ENCODE data around the gene CLK2. TPM values are rescaled to one million over a fixed set of nuclear protein-coding genes. Genes with fewer than 3 reads are reported as not detected.

Gene CLK2
- total and polyA plus RNA-seq, 2 of the 8 experiments (the other 6 are each of a cell fraction or from before 2014, with no cell fraction given), result 62.2 to 76.0 TPM

- Histone ChIP-seq H3K4me1 (replicated peaks in 1 of 4; ENCODE audit: control insufficient read depth in 3 of 4, insufficient read depth in 4 of 4, low read length in 3 of 4) (peaks cover 3 to 23% (median 10%) of the 10 kb centered on the region in 4 experiments; a peak in 6 of 7 replicates), H3K9ac (replicated peaks in 1 of 4; ENCODE audit: extremely low read depth in 1 of 4, low read depth in 3 of 4, low read length in 3 of 4) (no peak overlapping the region), H2BK15ac (ENCODE audit: low read length) (0 out of 2 replicates have a peak overlapping the region, but pooled peaks have one; percentile 55), H3K4ac (replicated peaks; ENCODE audit: insufficient read length, low read depth, low read length) (no peak overlapping the region), H3K36me3 (ENCODE audit: control insufficient read depth in 2 of 4, insufficient read depth in 4 of 4, low read length in 3 of 4) (no peaks in the 10 kb centered on the region), H2BK20ac (ENCODE audit: low read length) (no peak overlapping the region), H3K23ac (ENCODE audit: insufficient read length) (no peak overlapping the region), H3K23me2 (ENCODE audit: low read depth, low read length) (peaks cover 5% of the 10 kb centered on the region; the same call in 1 of the 2 replicates), H4K20me1 (replicated peaks in 1 of 2; ENCODE audit: control insufficient read depth in 1 of 2, insufficient read depth in 2 of 2, low read length in 2 of 2) (no peaks in the 10 kb centered on the region), H2BK120ac (replicated peaks; ENCODE audit: low read depth, low read length) (no peak overlapping the region), H3K27me3 (replicated peaks in 1 of 4; ENCODE audit: control insufficient read depth in 3 of 4, extremely low read depth in 1 of 4, insufficient read depth in 3 of 4, low read length in 3 of 4) (peaks cover 0 to 23% (median 14%) of the 10 kb centered on the region in 4 experiments; a peak in 5 of 7 replicates), H4K8ac (ENCODE audit: extremely low read depth, insufficient read depth, low read length) (no peak overlapping the region), H2BK12ac (ENCODE audit: low read depth, low read length) (peak overlapping the region; percentile 29; the same call in 1 of the 2 replicates), H3K18ac (ENCODE audit: extremely low read depth, low read length) (no peak overlapping the region; the same call in 1 of the 2 replicates), H3K14ac (ENCODE audit: insufficient read length) (no peak overlapping the region), H4K91ac (replicated peaks; ENCODE audit: insufficient read length, low read length) (no peak overlapping the region), H2AFZ (ENCODE audit: low read length) (no peak overlapping the region), H3K56ac (replicated peaks; ENCODE audit: insufficient read length, low read depth, low read length) (no peak overlapping the region), H2BK5ac (ENCODE audit: low read depth, low read length) (no peak overlapping the region), H3K79me2 (ENCODE audit: control insufficient read depth in 1 of 2, insufficient read depth in 2 of 2, low read length in 2 of 2) (no peaks in the 10 kb centered on the region), H2AK5ac (ENCODE audit: low read depth, low read length) (no peak overlapping the region), H3K79me1 (ENCODE audit: low read depth, low read length) (no peaks in the 10 kb centered on the region), H3K27ac (ENCODE audit: low read depth, low read length) (no peak overlapping the region), H3K4me2 (ENCODE audit: insufficient read depth in 1 of 2, low read depth in 2 of 2, low read length in 2 of 2) (no peak overlapping the region; a peak in 1 of 4 replicates), H3K4me3 (ENCODE audit: extremely low read depth in 1 of 4, insufficient read depth in 2 of 4, low read depth in 3 of 4, low read length in 4 of 4) (no peak overlapping the region), H3K9me3 (ENCODE audit: insufficient read depth in 2 of 2, low read depth in 1 of 2, low read length in 1 of 2) (no peaks in the 10 kb centered on the region), H4K5ac (ENCODE audit: insufficient read length, low read depth, low read length) (no peak overlapping the region)
- no peak for DNase-seq (ENCODE audit: low read depth in 1 of 2, low spot score in 2 of 2)
- 83% methylated on average over 7 of the region's 7 CpGs; no CpG with 5 or more reads in 1 of the 2 experiments for WGBS, 2 experiments (ENCODE audit: extremely low coverage in 1 of 2, insufficient coverage in 1 of 2, insufficient read length in 1 of 2, insufficient replicate concordance in 2 of 2, low coverage in 1 of 2, low lambda C conversion rate in 2 of 2, missing lambda C conversion rate in 1 of 2)
- CTCF ChIA-PET (ENCODE audit: partially characterized antibody), result interaction anchor here (0.7 to 5.3 kb wide), 7 partner anchors 9 to 47 kb away, joined by 3 to 29 read pairs (median 4); partner anchors contain the start of genes FDPS and SCAMP3
- POLR2A ChIA-PET (ENCODE audit: partially characterized antibody), result interaction anchor here (1.2 to 1.9 kb wide), 4 partner anchors 11 to 25 kb away, joined by 3 to 6 read pairs (median 4); partner anchors contain the start of gene FDPS
- no peak for TF ChIP-seq CHD2 (IDR thresholded peaks at IDR 0.05; ENCODE audit: low read length)
- TF ChIP-seq CTCF (IDR thresholded peaks at IDR 0.05; ENCODE audit: control extremely low read depth in 1 of 3, insufficient read depth in 1 of 3, low read depth in 1 of 3, low read length in 3 of 3), result no peak
- no peak for TF ChIP-seq TCF12 (IDR thresholded peaks at IDR 0.05; ENCODE audit: low read depth, low read length)
- no peak for TF ChIP-seq PHF8 (conservative IDR thresholded peaks at IDR 0.05; ENCODE audit: low read depth, low read length)
- TF ChIP-seq SP1 (IDR thresholded peaks at IDR 0.05; ENCODE audit: low read depth, low read length), result no peak
- TF ChIP-seq ATF3 (IDR thresholded peaks at IDR 0.05; ENCODE audit: insufficient read depth, low read depth, low read length), result no peak
- FAIRE-seq, result no peak
Observed at GRCh38 chr1:155297384-155297783, 24.1 kb upstream of the CLK2 start.

Measured in H1 (cell line).